Right cardiac atrium (tissue), 5 donors: ENCODE measurements around the gene UVRAG. TPM values are rescaled to one million over a fixed set of nuclear protein-coding genes. Genes with fewer than 3 reads are reported as not detected.
"Not testable (repeated sequence)": the region's sequence is repeated elsewhere in the genome, so short reads cannot be mapped to it uniquely, and the experiment has no call there.

Experiments used
- ATAC-seq, 2 donors: fragments of 200-7000 bp; cut with Tn5 transposase; one replicate each; pipeline versions ENCODE4 v1.8.0 to v1.9.1; 2020; ENCODE audit warnings: moderate library complexity in 2 of 2, mild to moderate bottlenecking in 1 of 2
- DNase-seq, 3 donors: peaks; one replicate each; pipeline ENCODE4 v3.0.0-alpha.2; 2020
- H3K27ac ChIP-seq: one replicate; pipeline ENCODE4 v1.5.1; 2013; ENCODE audit warnings: mild to moderate bottlenecking, low read length, control low read depth, moderate library complexity
- H3K27me3 ChIP-seq: one replicate; pipeline ENCODE4 v1.6.1; 2013; ENCODE audit not compliant: control insufficient read depth, insufficient read depth
- H3K4me1 ChIP-seq: one replicate; pipeline ENCODE4 v1.6.1; 2013; ENCODE audit warnings: low read length; ENCODE audit not compliant: control insufficient read depth, insufficient read depth
- H3K4me3 ChIP-seq: one replicate; pipeline ENCODE4 v1.5.1; 2013; ENCODE audit warnings: low read length, control low read depth
- H3K9me3 ChIP-seq: one replicate; pipeline ENCODE4 v1.6.1; 2013; ENCODE audit warnings: low read length; ENCODE audit not compliant: control insufficient read depth
- WGBS: extraction: QIAGEN DNeasy Blood & Tissue Kit; methylation state at CpG from one replicate; pipeline ENCODE4 v1.1.7; 2013; 5-methylcytosine and 5-hydroxymethylcytosine counted together
- intact Hi-C, 4 donors: fragments of 100-400 bp; cut with DNase I; formaldehyde crosslinking; loops; one replicate each; pipeline versions ENCODE4 v1.11.0 to v1.14.0; 2022 to 2023
- polyA plus RNA-seq: library from polyadenylated mRNA; stranded (reverse); fragments of 200-250 nt; gene quantifications from one replicate; pipeline ENCODE4 v1.2.3, GENCODE V29; 2013
- total RNA-seq, 4 donors: library from RNA; stranded (reverse); fragmentation: NEBNext Ultra II Directional; extraction: Animal tissue kit (Norgen Biotek cat#: 25700); gene quantifications; one replicate each; pipeline ENCODE4 v1.2.1, GENCODE V29; 2021
- donor health status: healthy with polysubstance abuse.
- donor health status: DM: no; HTN: yes; CAD: no.
- donor health status: DM: no; HTN: no; CAD: no.
- donor health status: DM: no; HTN: yes; CAD: no; lungs with severe emphysema.
- donor health status: DM: yes; HTN: yes; CAD: no.

UVRAG gene
- total and polyA plus RNA-seq, 5 donors, result 5.5 to 18.5 (median 13.9) TPM

DNA sequence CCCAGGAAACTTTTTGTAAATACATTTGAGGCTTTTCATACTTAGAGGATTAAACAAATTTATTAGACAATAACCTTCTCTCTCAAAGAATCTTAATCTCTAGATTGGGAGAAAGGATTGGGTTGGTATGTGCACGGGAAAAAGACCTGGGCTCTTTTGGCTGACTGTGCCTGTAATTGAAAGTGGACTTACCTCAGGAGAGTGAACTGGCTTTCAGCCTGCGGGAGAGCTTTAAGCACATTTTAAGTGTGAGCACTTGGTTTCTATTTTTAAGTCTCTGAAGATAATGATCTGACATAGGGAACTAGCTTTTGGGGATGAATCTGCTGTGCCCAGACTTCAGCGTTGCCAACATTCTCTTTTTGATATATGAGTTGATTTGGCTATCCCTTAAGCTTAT is 35.8 kb downstream of the UVRAG start:
- DNase-seq, result no peak
- H3K27me3 ChIP-seq, result no peaks in the 10 kb centered on the region
- intact Hi-C loops, result no loop called here
- ATAC-seq, result peak in 1 of 2 donors; percentile 40
- peaks cover 5% of the 10 kb centered on the region for H3K4me1 ChIP-seq
- no peaks in the 10 kb centered on the region for H3K9me3 ChIP-seq
- H3K27ac ChIP-seq, result peak overlapping the region; percentile 36
- WGBS, result 18% methylated on average over 3 of the region's 3 CpGs
- no peak overlapping the region for H3K4me3 ChIP-seq

DNA sequence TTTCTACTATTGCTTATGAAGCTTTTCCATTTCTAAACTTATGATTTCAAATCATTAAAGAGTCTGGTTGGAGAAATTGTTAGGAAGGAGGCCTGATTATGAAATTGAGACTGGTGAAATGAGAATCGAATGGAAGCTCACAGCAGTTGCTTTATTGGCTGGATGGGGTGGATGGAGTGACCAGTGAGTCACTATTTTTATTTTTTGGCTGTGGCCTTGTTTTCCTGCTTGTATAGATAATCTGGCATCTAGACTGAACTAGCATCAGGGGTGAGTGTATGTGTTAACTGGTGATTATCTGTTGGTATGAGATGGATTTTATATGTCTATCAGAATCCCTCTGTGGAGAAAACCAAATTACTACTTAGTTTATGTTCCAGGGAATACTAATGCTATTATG is 36.2 kb downstream of the UVRAG start:
- H3K9me3 ChIP-seq, result no peaks in the 10 kb centered on the region
- ATAC-seq (peak; percentile 69 to 77), DNase-seq (no peak)
- H3K4me1 ChIP-seq, result peaks cover 5% of the 10 kb centered on the region
- WGBS, result 8% methylated on average over 1 of the region's 1 CpG
- intact Hi-C loops, result no loop called here
- H3K27me3 ChIP-seq, result no peaks in the 10 kb centered on the region
- no peak overlapping the region for H3K4me3 ChIP-seq
- H3K27ac ChIP-seq, result no peak overlapping the region

DNA sequence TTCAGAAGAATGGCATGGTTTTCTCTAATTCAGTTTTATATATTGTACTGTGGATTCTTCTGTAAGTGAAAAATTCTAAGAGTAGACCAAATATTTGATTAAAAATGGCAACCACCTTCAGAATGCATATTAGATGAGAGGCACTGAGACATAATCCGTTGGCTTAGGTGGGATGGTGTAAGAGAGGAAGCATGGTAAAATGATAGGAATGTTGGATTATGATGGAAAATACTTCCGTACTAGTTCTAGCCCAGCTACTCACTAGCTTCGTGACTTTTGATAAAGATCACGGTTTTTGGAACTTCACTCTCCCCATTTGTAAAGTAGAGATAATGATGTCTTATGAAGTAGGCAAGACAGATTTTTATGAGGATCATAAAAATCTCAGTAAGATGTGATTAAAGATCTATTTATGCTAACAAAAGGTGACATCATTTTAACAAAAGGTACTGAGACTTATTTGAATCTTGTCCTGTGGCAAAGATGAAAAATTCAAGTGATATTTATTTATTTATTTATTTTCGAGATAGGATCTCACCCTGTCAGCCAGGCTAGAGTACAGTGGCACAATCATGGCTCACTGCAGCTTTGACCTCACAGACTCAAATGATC is 37.5 kb downstream of the UVRAG start:
- WGBS, result 94% methylated on average over 5 of the region's 5 CpGs
- H3K27ac ChIP-seq, result no peak overlapping the region

DNA sequence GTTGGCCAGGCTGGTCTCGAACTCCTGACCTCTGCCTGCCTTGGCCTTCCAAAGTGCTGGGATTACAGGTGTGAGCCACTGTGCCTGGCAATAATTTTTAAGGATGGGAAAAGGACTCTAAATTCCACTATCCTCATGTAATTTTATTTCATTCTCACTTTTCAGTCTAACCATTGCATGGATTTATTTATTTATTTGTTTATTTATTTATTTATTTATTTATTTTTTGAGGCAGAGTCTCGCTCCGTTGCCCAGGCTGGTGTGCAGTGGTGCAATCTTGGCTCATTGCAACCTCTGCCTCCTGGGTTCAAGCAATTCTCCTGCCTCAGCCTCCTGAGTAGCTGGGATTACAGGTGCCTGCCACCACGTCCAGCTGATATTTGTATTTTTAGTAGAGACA is 38.6 kb downstream of the UVRAG start:
- ATAC-seq, H3K27ac ChIP-seq, H3K4me1 ChIP-seq, intact Hi-C loops, H3K9me3 ChIP-seq, H3K4me3 ChIP-seq, H3K27me3 ChIP-seq, DNase-seq: not testable (repeated sequence)
- 97% methylated on average over 4 of the region's 4 CpGs for WGBS

More for the DNA sequence above, 37.5 kb downstream of the UVRAG start:
- H3K9me3 ChIP-seq, result no peaks in the 10 kb centered on the region
- no peak for ATAC-seq
- intact Hi-C loops, result no loop called here
- H3K4me3 ChIP-seq, result no peak overlapping the region
- no peak for DNase-seq
- no peaks in the 10 kb centered on the region for H3K27me3 ChIP-seq
- peaks cover 5% of the 10 kb centered on the region for H3K4me1 ChIP-seq

DNA sequence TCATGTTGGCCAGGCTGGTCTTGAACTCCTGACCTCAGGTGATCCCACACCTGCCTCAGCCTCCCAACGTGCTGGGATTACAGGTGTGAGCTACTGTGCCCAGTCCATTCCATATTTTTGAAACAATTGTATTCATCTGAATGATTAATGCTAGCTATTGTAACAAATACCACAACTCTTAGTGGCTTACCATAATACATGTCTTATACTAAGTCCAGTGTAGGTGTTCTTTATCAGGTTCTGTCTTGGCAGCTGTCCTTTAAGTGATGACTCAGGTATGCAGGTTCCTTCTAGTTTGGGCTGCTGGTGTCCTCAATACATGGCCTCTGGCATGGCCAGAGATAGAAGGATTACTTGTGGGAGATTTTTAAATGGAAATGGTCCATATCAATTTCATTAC is 39.0 kb downstream of the UVRAG start:
- no peak overlapping the region for H3K27ac ChIP-seq
- ATAC-seq (no peak), DNase-seq (no peak)
- no peak overlapping the region for H3K4me3 ChIP-seq
- intact Hi-C loops, result no loop called here
- WGBS, result 93% methylated on average over 1 of the region's 1 CpG
- no peaks in the 10 kb centered on the region for H3K9me3 ChIP-seq
- no peaks in the 10 kb centered on the region for H3K27me3 ChIP-seq
- peaks cover 5% of the 10 kb centered on the region for H3K4me1 ChIP-seq

DNA sequence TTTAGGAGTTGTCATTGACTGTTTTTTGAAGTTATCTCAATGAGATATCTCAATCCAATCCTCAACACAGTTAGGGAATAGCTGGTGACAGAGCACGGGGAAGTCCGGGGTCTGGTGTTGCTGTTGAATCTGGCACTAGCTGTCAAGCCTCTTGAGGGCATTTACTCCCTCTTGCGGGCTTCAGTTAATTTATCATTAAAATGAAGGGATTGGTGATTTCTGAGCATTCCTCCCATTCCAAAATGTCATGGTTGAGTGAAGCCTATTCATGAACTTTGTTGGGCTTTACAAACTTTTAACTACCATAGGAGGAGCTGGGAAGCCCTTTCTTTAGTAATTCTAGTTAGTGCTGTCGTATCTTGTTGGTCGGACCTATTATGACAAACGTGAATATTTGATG is 40.2 kb downstream of the UVRAG start:
- ATAC-seq (no peak), DNase-seq (no peak)
- Histone ChIP-seq H3K27ac (no peak overlapping the region), H3K9me3 (no peaks in the 10 kb centered on the region), H3K4me3 (no peak overlapping the region), H3K27me3 (no peaks in the 10 kb centered on the region), H3K4me1 (peaks cover 1% of the 10 kb centered on the region)
- intact Hi-C loops, result no loop called here
- WGBS, result 78% methylated on average over 6 of the region's 6 CpGs

DNA sequence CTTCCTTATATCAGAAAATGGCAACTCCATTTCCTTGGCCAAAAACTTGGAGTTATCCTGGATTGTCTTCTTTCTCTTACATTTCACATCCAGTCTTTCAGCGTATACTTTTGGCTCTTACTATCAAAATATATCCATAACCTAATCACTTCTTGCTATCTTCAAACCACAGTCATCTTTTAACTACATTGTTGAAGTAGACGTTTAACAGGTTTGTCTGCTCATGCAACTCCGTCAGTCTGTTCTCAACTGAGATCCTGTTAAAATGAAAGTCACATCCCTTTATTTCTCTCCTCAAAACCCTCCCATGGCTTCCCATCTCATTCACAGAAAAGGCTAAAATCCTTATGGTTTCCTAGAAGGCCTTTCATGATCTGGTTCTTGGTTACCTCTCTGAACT is 41.9 kb downstream of the UVRAG start:
- Histone ChIP-seq H3K4me1 (no peaks in the 10 kb centered on the region), H3K4me3 (no peak overlapping the region), H3K27ac (no peak overlapping the region), H3K9me3 (no peaks in the 10 kb centered on the region), H3K27me3 (no peaks in the 10 kb centered on the region)
- WGBS, result 94% methylated on average over 3 of the region's 3 CpGs
- no peak for ATAC-seq
- intact Hi-C loops, result no loop called here
- DNase-seq, result no peak

DNA sequence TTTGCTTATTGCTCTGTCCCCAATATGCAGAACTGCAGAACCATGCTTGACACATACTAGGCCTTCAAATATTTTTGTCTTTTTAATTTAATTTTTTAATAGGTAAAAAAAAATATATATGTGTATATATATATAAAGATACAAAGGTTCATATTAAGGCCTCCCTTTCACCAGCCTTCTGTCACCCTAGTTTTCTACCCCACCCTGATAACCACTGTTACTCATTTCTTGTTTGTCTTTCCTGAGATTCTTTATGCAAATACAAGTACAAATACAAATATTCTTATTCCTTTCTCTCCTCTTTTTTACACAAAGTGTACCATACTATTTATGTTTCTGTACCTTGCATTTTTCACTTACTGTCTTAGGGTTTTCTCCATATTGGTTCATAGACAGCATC is 43.0 kb downstream of the UVRAG start:
- Histone ChIP-seq H3K27ac (no peak overlapping the region), H3K4me1 (no peaks in the 10 kb centered on the region), H3K27me3 (no peaks in the 10 kb centered on the region), H3K9me3 (no peaks in the 10 kb centered on the region), H3K4me3 (no peak overlapping the region)
- no peak for ATAC-seq
- intact Hi-C loops, result no loop called here
- DNase-seq, result no peak

DNA sequence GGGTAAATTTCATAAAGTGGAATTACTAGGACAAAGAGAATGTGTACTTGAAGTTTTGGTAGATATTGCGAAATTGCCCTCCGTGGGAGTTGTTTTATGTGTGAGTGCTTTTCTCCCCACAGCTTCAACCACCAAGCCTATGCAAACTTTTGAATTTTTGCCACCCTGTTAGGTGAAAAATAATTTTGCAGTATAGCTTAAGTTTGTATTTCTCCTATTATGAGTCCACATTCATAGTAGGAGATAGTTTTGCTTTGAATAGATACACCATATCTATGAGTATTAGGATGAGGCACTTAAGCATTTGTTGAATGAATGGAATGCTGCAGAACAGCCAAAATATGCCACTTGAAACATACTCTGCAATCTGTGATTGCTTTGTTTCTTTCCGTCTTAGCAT is 43.6 kb downstream of the UVRAG start:
- no peak overlapping the region for H3K4me3 ChIP-seq
- H3K27me3 ChIP-seq, result no peaks in the 10 kb centered on the region
- H3K27ac ChIP-seq, result no peak overlapping the region
- ATAC-seq (no peak), DNase-seq (no peak)
- intact Hi-C loops, result no loop called here
- 60% methylated on average over 3 of the region's 3 CpGs for WGBS
- H3K9me3 ChIP-seq, result no peaks in the 10 kb centered on the region
- no peaks in the 10 kb centered on the region for H3K4me1 ChIP-seq

DNA sequence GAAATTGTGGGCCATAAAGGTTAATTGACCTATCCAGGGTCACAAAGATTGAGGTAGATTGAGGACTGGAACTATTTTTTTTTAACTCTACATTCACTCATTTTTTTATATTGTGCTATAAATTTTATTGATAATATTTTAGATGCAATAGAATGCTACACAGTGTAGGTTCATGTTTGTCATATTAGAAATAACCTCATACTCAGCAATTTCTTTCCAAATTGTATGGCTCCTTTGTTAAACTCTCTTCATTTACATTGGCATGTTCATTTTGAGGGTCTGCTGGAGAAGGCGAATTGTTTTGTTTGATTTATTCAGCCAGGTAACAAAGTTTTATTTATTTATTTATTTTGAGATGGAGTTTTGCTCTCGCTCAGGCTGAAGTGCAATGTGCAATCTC is 44.6 kb downstream of the UVRAG start:
- H3K27me3 ChIP-seq, result no peaks in the 10 kb centered on the region
- no peak overlapping the region for H3K4me3 ChIP-seq
- H3K27ac ChIP-seq, result no peak overlapping the region
- DNase-seq (no peak), ATAC-seq (no peak)
- no peaks in the 10 kb centered on the region for H3K4me1 ChIP-seq
- intact Hi-C loops, result no loop called here
- 96% methylated on average over 2 of the region's 2 CpGs for WGBS
- no peaks in the 10 kb centered on the region for H3K9me3 ChIP-seq

DNA sequence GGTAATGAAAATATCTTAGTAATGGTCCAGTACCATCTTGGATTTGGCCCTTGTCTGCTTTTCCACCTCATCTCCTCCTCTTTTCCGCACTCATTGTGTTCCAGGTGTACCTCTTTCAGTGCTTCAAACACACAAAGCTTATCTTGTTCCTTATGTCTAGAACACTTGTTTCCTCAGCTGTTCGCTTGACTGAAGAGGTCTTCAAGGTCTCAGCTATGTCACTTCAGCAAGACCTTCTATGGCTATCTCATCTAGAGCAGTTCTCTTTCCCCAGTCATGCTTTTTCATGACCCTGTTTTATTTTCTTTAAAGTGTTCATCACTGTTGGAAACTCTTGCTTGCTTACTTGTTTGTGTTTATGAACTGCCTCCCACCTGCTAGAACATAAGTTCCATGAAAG is 47.4 kb downstream of the UVRAG start:
- Histone ChIP-seq H3K27me3 (no peaks in the 10 kb centered on the region), H3K4me1 (no peaks in the 10 kb centered on the region), H3K27ac (no peak overlapping the region), H3K9me3 (no peaks in the 10 kb centered on the region), H3K4me3 (no peak overlapping the region)
- 95% methylated on average over 2 of the region's 2 CpGs for WGBS
- intact Hi-C loops, result no loop called here
- DNase-seq, result no peak
- no peak for ATAC-seq

DNA sequence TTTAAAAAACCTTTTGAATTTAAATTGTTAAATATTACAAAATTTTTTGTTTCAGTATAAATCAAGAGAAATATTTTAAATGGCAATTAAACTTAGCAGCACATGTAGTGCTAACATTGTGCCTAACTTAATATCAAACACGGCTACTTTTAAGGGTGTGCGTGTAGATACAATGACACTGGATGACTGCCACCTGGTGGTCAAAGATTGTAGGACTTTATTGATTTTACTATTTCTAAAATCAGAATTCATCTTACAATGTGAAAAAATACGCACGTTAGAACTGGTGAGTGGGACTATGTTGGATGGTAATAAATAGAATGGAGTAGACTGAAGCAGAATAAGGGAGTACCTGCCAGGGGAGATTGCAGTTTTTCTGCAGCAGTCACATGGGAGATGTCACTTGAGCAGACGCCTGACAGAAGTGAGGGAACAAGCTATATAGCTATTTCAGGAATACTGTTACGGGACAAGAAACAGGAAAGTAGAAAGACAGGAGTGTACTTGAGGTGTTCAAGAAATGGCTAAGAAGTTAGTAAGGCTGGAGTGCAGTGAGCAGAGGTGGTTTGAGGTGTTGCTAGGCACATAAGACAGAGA is 52.9 kb downstream of the UVRAG start:
- Histone ChIP-seq H3K9me3 (no peaks in the 10 kb centered on the region), H3K4me3 (no peak overlapping the region), H3K27ac (no peak overlapping the region), H3K4me1 (no peaks in the 10 kb centered on the region), H3K27me3 (no peaks in the 10 kb centered on the region)
- DNase-seq (no peak), ATAC-seq (peak; percentile 71 to 77)
- 23% methylated on average over 6 of the region's 6 CpGs for WGBS
- intact Hi-C loops, result loop anchor here in 3 of 4 donors (2.0 to 5.0 kb wide), 3 partner anchors 63 to 66 kb away; no protein-coding TSS in a partner anchor
